Esophagus (tissue), 2 donors: ENCODE results near the gene RNF215. TPM values are rescaled to one million over a fixed set of nuclear protein-coding genes. Genes with fewer than 3 reads are reported as not detected.

Source experiments
- H3K27ac ChIP-seq, 2 donors: one replicate each; pipeline ENCODE4 v1.5.1; 2013; ENCODE audit warnings: low read depth in 2 of 2, mild to moderate bottlenecking in 2 of 2, inconsistent platforms in 1 of 2, low read length in 1 of 2, moderate library complexity in 1 of 2
- H3K27me3 ChIP-seq, 2 donors: one replicate each; pipeline ENCODE4 v1.6.1; 2013; ENCODE audit warnings: low read length in 2 of 2, control low read depth in 1 of 2, mild to moderate bottlenecking in 1 of 2; ENCODE audit not compliant: insufficient read depth in 2 of 2, control insufficient read depth in 1 of 2
- H3K36me3 ChIP-seq, 2 donors: one replicate each; pipeline ENCODE4 v1.6.1; 2013; ENCODE audit warnings: low read length in 1 of 2; ENCODE audit not compliant: control insufficient read depth in 2 of 2, insufficient read depth in 2 of 2
- H3K4me1 ChIP-seq, 2 donors: one replicate each; pipeline ENCODE4 v1.6.1; 2013; ENCODE audit warnings: low read length in 1 of 2; ENCODE audit not compliant: control insufficient read depth in 2 of 2, insufficient read depth in 2 of 2
- H3K4me3 ChIP-seq, 2 donors: one replicate each; pipeline ENCODE4 v1.5.1; 2013; ENCODE audit warnings: low read length in 2 of 2, mild to moderate bottlenecking in 2 of 2, low read depth in 1 of 2, moderate library complexity in 1 of 2
- H3K9me3 ChIP-seq, 2 donors: one replicate each; pipeline ENCODE4 v1.6.1; 2013; ENCODE audit warnings: mild to moderate bottlenecking in 2 of 2, low read depth in 1 of 2, low read length in 1 of 2, moderate library complexity in 1 of 2; ENCODE audit not compliant: control insufficient read depth in 2 of 2, insufficient read depth in 1 of 2
- WGBS, 2 donors: extraction: QIAGEN DNeasy Blood & Tissue Kit; methylation state at CpG; one replicate each; pipeline ENCODE4 v1.1.7; 2013; 5-methylcytosine and 5-hydroxymethylcytosine counted together
- polyA plus RNA-seq, 2 donors: library from polyadenylated mRNA; stranded (reverse); fragments of 200-250 nt; gene quantifications; one replicate each; pipeline ENCODE4 v1.2.3, GENCODE V29; 2013
- donor health status: healthy with polysubstance abuse.
- donor health status: Bipolar disorder and iron deficiency.

Gene RNF215
- polyA plus RNA-seq, 2 donors: 5.2 to 7.3 TPM

DNA sequence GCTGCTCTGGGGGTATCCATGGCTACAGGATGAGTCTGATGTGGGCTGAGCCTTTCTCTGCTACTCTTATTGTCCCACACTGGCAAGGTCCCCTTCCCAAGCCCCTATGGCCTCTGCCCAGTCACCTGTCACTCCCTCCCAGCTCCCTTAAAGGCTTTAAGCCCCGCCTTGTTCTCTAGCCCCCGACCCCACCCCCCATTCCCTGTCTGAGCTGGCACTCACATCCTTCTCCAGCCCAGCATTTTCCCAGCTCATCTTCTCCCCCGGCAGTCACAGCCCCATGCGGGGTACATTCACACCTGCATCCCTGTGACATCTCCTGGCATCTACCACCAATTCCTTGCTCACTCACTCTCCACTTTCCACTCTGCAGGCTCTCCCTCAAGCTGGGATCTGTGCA is 42.7 kb upstream of the RNF215 start:
- peaks cover 0 to 5% of the 10 kb centered on the region in 2 donors for H3K36me3 ChIP-seq
- H3K4me3 ChIP-seq: no peak overlapping the region
- H3K27ac ChIP-seq: no peak overlapping the region
- 53 to 55% methylated on average over 4 of the region's 4 CpGs for WGBS, 2 donors
- H3K27me3 ChIP-seq: no peaks in the 10 kb centered on the region
- H3K4me1 ChIP-seq: peaks cover 0 to 12% of the 10 kb centered on the region in 2 donors
- no peaks in the 10 kb centered on the region for H3K9me3 ChIP-seq

GRCh38 chr22:30427871-30428270 is 40.7 kb upstream of the RNF215 start:
- WGBS, 2 donors: 91 to 92% methylated on average over 1 of the region's 1 CpG
- Histone ChIP-seq H3K9me3 (no peaks in the 10 kb centered on the region), H3K27me3 (no peaks in the 10 kb centered on the region), H3K27ac (no peak overlapping the region), H3K36me3 (peaks cover 0 to 5% of the 10 kb centered on the region in 2 donors), H3K4me1 (peaks cover 0 to 16% of the 10 kb centered on the region in 2 donors), H3K4me3 (no peak overlapping the region)

GRCh38 chr22:30426388-30427353 is 39.5 kb upstream of the RNF215 start:
- WGBS, 2 donors: 46 to 47% methylated on average over 29 of the region's 29 CpGs
- peak overlapping the region; percentile 60 to 65 for H3K4me3 ChIP-seq
- H3K36me3 ChIP-seq: peaks cover 0 to 8% of the 10 kb centered on the region in 2 donors
- H3K27me3 ChIP-seq: no peaks in the 10 kb centered on the region
- H3K9me3 ChIP-seq: no peaks in the 10 kb centered on the region
- H3K27ac ChIP-seq: peak overlapping the region; percentile 72 to 86
- H3K4me1 ChIP-seq: peaks cover 0 to 22% of the 10 kb centered on the region in 2 donors

- 1 to 2% methylated on average over 59 to 61 of the region's 61 CpGs for WGBS, 2 donors
- no peaks in the 10 kb centered on the region for H3K27me3 ChIP-seq
- no peaks in the 10 kb centered on the region for H3K9me3 ChIP-seq
- H3K27ac ChIP-seq: peak within 1 kb of the TSS; percentile 97
- H3K36me3 ChIP-seq: peaks cover 0 to 8% of the 10 kb centered on the region in 2 donors
- peak within 1 kb of the TSS; percentile 60 to 65 for H3K4me3 ChIP-seq
- H3K4me1 ChIP-seq: peaks cover 0 to 22% of the 10 kb centered on the region in 2 donors
Observed at GRCh38 chr22:30425616-30426387, 38.6 kb upstream of the RNF215 start, which contains the start of gene MTFP1. TSS of gene MTFP1 (plus strand) at chr22:30425768. CDS start at chr22:30425880, 112 bp downstream.

- H3K4me3 ChIP-seq: peak overlapping the region; percentile 60 to 65
- no peaks in the 10 kb centered on the region for H3K27me3 ChIP-seq
- WGBS, 2 donors: 5 to 6% methylated on average over 9 of the region's 9 CpGs
- no peaks in the 10 kb centered on the region for H3K9me3 ChIP-seq
- peaks cover 0 to 22% of the 10 kb centered on the region in 2 donors for H3K4me1 ChIP-seq
- peaks cover 0 to 9% of the 10 kb centered on the region in 2 donors for H3K36me3 ChIP-seq
- H3K27ac ChIP-seq: peak overlapping the region; percentile 72 to 86
Observed at GRCh38 chr22:30425327-30425615, 38.1 kb upstream of the RNF215 start.

DNA sequence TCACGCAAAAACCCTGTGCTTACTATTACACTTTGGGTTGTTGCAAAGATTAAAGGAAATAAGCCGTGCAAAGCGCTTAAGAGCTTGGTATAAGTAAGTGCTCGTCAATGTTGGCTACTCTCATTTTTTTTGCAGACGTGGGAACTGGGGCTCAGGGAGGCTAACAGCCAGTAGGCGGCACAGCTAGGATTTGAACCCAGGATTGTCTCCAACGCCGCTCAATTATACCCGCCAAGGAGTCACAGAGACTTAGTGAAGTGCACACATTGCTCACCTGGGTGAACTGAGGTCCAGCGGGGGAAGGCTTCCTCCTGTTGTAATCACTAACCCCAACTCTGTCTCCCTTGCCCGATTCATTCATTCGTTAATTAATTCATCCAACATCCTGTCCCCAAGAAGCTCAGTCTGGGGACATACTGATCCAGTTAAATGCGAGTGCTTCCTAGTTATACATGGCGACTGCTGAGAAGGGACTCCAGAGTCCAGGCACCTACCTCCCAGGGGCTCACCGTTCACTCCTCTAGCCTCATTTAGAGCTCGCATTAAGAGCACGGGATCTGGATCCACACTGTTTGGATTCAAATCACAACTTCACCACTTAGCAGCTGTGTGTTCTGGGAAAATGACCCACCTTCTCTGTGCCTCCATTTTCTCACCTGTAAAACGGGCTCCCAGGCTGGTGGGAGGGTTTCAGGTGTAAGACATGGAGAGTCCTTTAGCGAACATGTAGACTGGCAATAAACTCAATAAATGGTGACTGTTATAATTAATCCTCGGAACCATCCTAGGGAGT is 37.5 kb upstream of the RNF215 start:
- Histone ChIP-seq H3K36me3 (peaks cover 0 to 10% of the 10 kb centered on the region in 2 donors), H3K27ac (peak overlapping the region; percentile 97), H3K9me3 (no peaks in the 10 kb centered on the region), H3K4me1 (peaks cover 0 to 22% of the 10 kb centered on the region in 2 donors), H3K27me3 (no peaks in the 10 kb centered on the region), H3K4me3 (peak overlapping the region; percentile 20 to 52)
- 35 to 37% methylated on average over 20 of the region's 20 CpGs for WGBS, 2 donors

DNA sequence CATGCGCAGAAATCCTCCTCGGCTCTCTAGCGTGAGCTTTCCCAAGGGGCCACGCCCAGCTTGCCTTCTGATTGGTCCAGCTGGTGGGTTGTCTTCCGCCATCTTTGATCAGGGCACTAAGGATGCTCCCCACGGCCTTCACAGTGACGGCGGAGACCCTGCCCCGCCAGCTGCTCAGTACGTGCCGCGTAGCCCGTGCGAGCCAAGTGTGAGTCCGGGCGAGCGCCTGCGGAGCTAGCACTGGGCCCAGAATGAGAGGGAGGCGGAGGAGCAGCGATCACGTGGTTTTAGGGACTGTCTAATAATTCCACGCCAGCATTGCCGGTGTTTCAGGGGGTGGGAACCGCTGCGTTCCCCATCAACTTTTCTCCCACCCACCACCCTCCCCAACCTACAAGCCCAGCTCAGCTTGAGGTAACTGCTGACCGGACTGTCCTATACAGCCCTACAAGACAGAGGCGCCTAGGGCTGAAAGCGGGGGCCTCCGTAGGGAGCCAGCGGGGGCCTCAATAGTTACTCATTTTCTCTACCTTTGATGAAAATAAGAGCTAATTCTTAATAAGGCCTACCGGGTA is 36.8 kb upstream of the RNF215 start:
- Histone ChIP-seq H3K36me3 (peaks cover 0 to 6% of the 10 kb centered on the region in 2 donors), H3K9me3 (no peaks in the 10 kb centered on the region), H3K4me1 (peaks cover 0 to 22% of the 10 kb centered on the region in 2 donors), H3K4me3 (peak overlapping the region; percentile 46 to 52), H3K27me3 (no peaks in the 10 kb centered on the region), H3K27ac (peak overlapping the region; percentile 97)
- 1% methylated on average over 31 of the region's 31 CpGs for WGBS, 2 donors

GRCh38 chr22:30423301-30423958 is 36.2 kb upstream of the RNF215 start:
- no peaks in the 10 kb centered on the region for H3K9me3 ChIP-seq
- H3K4me3 ChIP-seq: peak overlapping the region; percentile 52 to 54
- peaks cover 0 to 8% of the 10 kb centered on the region in 2 donors for H3K36me3 ChIP-seq
- H3K27ac ChIP-seq: peak overlapping the region; percentile 97
- WGBS, 2 donors: 0 to 1% methylated on average over 45 of the region's 45 CpGs
- peaks cover 0 to 22% of the 10 kb centered on the region in 2 donors for H3K4me1 ChIP-seq
- no peaks in the 10 kb centered on the region for H3K27me3 ChIP-seq
